HepG2 (cell line): ENCODE results near the gene INSIG2. TPM values are rescaled to one million over a fixed set of nuclear protein-coding genes. Genes with fewer than 3 reads are reported as not detected.

Source experiments
- ARID2 ChIP-seq: sonication (generic); formaldehyde crosslinking; IDR thresholded peaks from 2 replicates; pipeline ENCODE4 v1.8.1; 2022; ENCODE audit warnings: mild to moderate bottlenecking, missing genetic modification reagents, borderline replicate concordance
- BCL6 ChIP-seq: IDR thresholded peaks from 2 replicates; pipeline ENCODE4 v1.6.1; 2016; ENCODE audit warnings: missing genetic modification reagents, missing compliant biosample characterization
- FOXP1 ChIP-seq, 2 experiments: fragments of 450-650 bp in 1 of 2; IDR thresholded peaks; 2 replicates each; pipeline ENCODE4 v1.6.1; 2017 to 2018; ENCODE audit warnings: antibody characterized with exemption in 1 of 2
- GATA4 ChIP-seq: sonication (generic); IDR thresholded peaks from 2 replicates; pipeline ENCODE4 v1.6.1; 2016; ENCODE audit warnings: antibody characterized with exemption, low read depth, borderline replicate concordance
- GPN1 ChIP-seq: sonication (generic); formaldehyde crosslinking; IDR thresholded peaks from 2 replicates; pipeline ENCODE4 v1.5.1; 2020; ENCODE audit warnings: missing genetic modification reagents, borderline replicate concordance
- HIVEP1 ChIP-seq: sonication (generic); formaldehyde crosslinking; IDR thresholded peaks from 2 replicates; pipeline ENCODE4 v1.4.0; 2020; ENCODE audit warnings: mild to moderate bottlenecking, missing genetic modification reagents
- HNF4G ChIP-seq, 2 experiments: sonication (generic) in 1 of 2; formaldehyde crosslinking in 1 of 2; IDR thresholded peaks; 2 replicates each; pipeline versions ENCODE4 v1.4.0 to v1.6.1; 2011 to 2020; ENCODE audit warnings: borderline replicate concordance in 2 of 2, low read depth in 2 of 2, mild to moderate bottlenecking in 2 of 2, low read length in 1 of 2, missing genetic modification reagents in 1 of 2, moderate library complexity in 1 of 2
- KAT8 ChIP-seq: IDR thresholded peaks from 2 replicates; pipeline ENCODE4 v1.6.1; 2016; ENCODE audit warnings: missing genetic modification reagents, missing compliant biosample characterization
- KDM5B ChIP-seq: sonication (generic); formaldehyde crosslinking; IDR thresholded peaks from 2 replicates; pipeline ENCODE4 v1.4.0; 2020; ENCODE audit warnings: missing genetic modification reagents, mild to moderate bottlenecking, borderline replicate concordance
- KLF16 ChIP-seq, 2 experiments: sonication (generic) in 1 of 2; formaldehyde crosslinking in 1 of 2; IDR thresholded peaks; 2 replicates each; pipeline versions ENCODE4 v1.6.1 to v1.8.0; 2016 to 2023; ENCODE audit warnings: missing genetic modification reagents in 2 of 2, missing compliant biosample characterization in 1 of 2
- LCORL ChIP-seq, 2 experiments: fragments of 450-650 bp in 1 of 2; sonication (generic) in 1 of 2; formaldehyde crosslinking in 1 of 2; IDR thresholded peaks; 2 replicates each; pipeline versions ENCODE4 v1.5.0 to v1.6.1; 2017 to 2020; ENCODE audit warnings: antibody characterized with exemption in 1 of 2, missing genetic modification reagents in 1 of 2
- POLR2G ChIP-seq: fragments of 200-400 bp; formaldehyde crosslinking; IDR thresholded peaks from 2 replicates; pipeline ENCODE4 v1.6.1; 2018; ENCODE audit warnings: mild to moderate bottlenecking, low read depth, low read length, moderate library complexity
- RARA ChIP-seq: IDR thresholded peaks from 2 replicates; pipeline ENCODE4 v1.6.1; 2016; ENCODE audit warnings: missing genetic modification reagents, missing compliant biosample characterization
- RBM22 ChIP-seq: fragments of 200-400 bp; formaldehyde crosslinking; optimal IDR thresholded peaks from 2 replicates; pipeline ENCODE3; 2017; ENCODE audit warnings: mild to moderate bottlenecking, low read length, moderate library complexity
- SAP130 ChIP-seq: IDR thresholded peaks from 2 replicates; pipeline ENCODE4 v1.6.1; 2016; ENCODE audit warnings: low read depth
- SNAPC2 ChIP-seq: sonication (generic); formaldehyde crosslinking; IDR thresholded peaks from 2 replicates; pipeline ENCODE4 v1.8.1; 2022; ENCODE audit warnings: mild to moderate bottlenecking, missing genetic modification reagents
- SSRP1 ChIP-seq: IDR thresholded peaks from 2 replicates; pipeline ENCODE4 v1.6.1; 2016; ENCODE audit warnings: control low read depth
- TARDBP ChIP-seq: sonication (generic); formaldehyde crosslinking; IDR thresholded peaks from 2 replicates; pipeline ENCODE4 v1.8.0; 2022; ENCODE audit warnings: mild to moderate bottlenecking, missing genetic modification reagents
- THYN1 ChIP-seq: sonication (generic); formaldehyde crosslinking; IDR thresholded peaks from 2 replicates; pipeline ENCODE4 v1.8.1; 2023; ENCODE audit warnings: low read depth, mild to moderate bottlenecking, moderate library complexity, missing genetic modification reagents, borderline replicate concordance
- ZFP37 ChIP-seq: sonication (generic); formaldehyde crosslinking; IDR thresholded peaks from 2 replicates; pipeline ENCODE4 v1.4.0; 2020; ENCODE audit warnings: missing genetic modification reagents, borderline replicate concordance
- ZNF44 ChIP-seq: sonication (generic); formaldehyde crosslinking; IDR thresholded peaks from 2 replicates; pipeline ENCODE4 v1.5.1; 2020; ENCODE audit warnings: mild to moderate bottlenecking, missing genetic modification reagents
- ZNF746 ChIP-seq: sonication (generic); formaldehyde crosslinking; IDR thresholded peaks from 2 replicates; pipeline ENCODE4 v1.8.0; 2022; ENCODE audit warnings: mild to moderate bottlenecking, missing genetic modification reagents
- ZNF816 ChIP-seq: sonication (generic); formaldehyde crosslinking; IDR thresholded peaks from 2 replicates; pipeline ENCODE4 v1.8.0; 2022; ENCODE audit warnings: missing genetic modification reagents, mild to moderate bottlenecking, borderline replicate concordance
- polyA plus RNA-seq, 8 experiments: library from polyadenylated mRNA; depleted of rRNA in 3 of 8; stranded (reverse) in 7 of 8; unstranded in 1 of 8; fragments of >200 nt; fragmentation: Illumina TruSeq in 4 of 8; extraction: Trizol in 4 of 8; gene quantifications; 2 replicates each; pipeline versions ENCODE4 v1.2.1 to v1.2.3, GENCODE V29; 2011 to 2016; ENCODE audit warnings: low read depth in 4 of 8, missing spikeins in 1 of 8, mixed read lengths in 1 of 8; ENCODE audit not compliant: insufficient read depth in 1 of 8
- total RNA-seq, 5 experiments: library from RNA; depleted of rRNA; stranded (reverse); fragments of >200 nt; fragmentation: Illumina TruSeq; extraction: Trizol; gene quantifications; 2 replicates each; pipeline ENCODE4 v1.2.3, GENCODE V29; 2016; ENCODE audit warnings: low read depth in 1 of 5
- TF ChIP-seq, protein P1 (sequence below): sonication (generic); formaldehyde crosslinking; IDR thresholded peaks from 2 replicates; pipeline ENCODE4 v1.5.1; 2020; ENCODE audit warnings: missing genetic modification reagents, mild to moderate bottlenecking, borderline replicate concordance
- TF ChIP-seq, protein P2 (sequence below): IDR thresholded peaks from 2 replicates; pipeline ENCODE4 v1.4.0; 2020; ENCODE audit warnings: mild to moderate bottlenecking, missing genetic modification reagents

Gene INSIG2
- total and polyA plus RNA-seq, 2 of the 13 experiments (the other 11 are each of a cell fraction or from before 2014, with no cell fraction given): 73.5 to 481 TPM

DNA sequence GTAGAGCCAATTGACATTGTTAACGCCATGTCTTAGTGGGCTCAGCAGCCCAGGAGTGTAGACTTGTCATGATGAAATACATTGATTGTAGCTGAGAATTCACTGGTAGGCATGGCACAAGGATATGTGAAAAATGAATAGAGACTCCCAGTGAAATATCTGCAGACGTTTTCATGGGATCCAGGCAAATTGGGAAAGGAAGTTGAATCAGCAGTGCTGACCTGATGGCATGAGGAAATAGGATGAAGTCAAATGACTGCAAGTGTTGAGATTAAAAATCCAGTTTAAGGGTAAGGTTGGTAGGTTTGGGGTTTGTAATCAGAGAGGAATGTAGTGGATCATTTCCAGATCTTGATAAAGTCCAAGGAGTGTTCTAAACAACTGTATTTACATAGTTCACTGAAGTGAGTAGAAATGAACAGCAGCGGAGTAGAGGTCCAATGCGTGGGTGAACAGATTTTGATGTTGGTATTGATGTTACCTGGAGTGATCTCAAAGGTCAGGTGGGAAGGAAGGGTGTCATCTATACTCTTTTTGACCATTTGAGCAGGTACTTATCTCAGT lies 24.6 kb downstream of the INSIG2 start (continued):
- TF ChIP-seq, protein P1, sequence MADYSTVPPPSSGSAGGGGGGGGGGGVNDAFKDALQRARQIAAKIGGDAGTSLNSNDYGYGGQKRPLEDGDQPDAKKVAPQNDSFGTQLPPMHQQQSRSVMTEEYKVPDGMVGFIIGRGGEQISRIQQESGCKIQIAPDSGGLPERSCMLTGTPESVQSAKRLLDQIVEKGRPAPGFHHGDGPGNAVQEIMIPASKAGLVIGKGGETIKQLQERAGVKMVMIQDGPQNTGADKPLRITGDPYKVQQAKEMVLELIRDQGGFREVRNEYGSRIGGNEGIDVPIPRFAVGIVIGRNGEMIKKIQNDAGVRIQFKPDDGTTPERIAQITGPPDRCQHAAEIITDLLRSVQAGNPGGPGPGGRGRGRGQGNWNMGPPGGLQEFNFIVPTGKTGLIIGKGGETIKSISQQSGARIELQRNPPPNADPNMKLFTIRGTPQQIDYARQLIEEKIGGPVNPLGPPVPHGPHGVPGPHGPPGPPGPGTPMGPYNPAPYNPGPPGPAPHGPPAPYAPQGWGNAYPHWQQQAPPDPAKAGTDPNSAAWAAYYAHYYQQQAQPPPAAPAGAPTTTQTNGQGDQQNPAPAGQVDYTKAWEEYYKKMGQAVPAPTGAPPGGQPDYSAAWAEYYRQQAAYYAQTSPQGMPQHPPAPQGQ (CRISPR knock-in tag): peak; percentile 33; the same call in 1 of the 2 replicates
- peak; percentile 99 for TF ChIP-seq RBM22
- TF ChIP-seq HNF4G (IDR thresholded peaks at IDR 0.05; ENCODE audit: borderline replicate concordance, low read depth, low read length): 0 out of 2 replicates have a peak, but pooled peaks have one; percentile 22
- TF ChIP-seq HNF4G (CRISPR knock-in tag; IDR thresholded peaks at IDR 0.05; ENCODE audit: borderline replicate concordance, low read depth): no peak
- 0 out of 2 replicates have a peak, but pooled peaks have one; percentile 13 for TF ChIP-seq KAT8 (CRISPR knock-in tag)
- 0 out of 2 replicates have a peak, but pooled peaks have one; percentile 48 for TF ChIP-seq ZNF44 (CRISPR knock-in tag)
- no peak for TF ChIP-seq FOXP1 (IDR thresholded peaks at IDR 0.05)
- 0 out of 2 replicates have a peak, but pooled peaks have one; percentile 43 for TF ChIP-seq FOXP1 (CRISPR knock-in tag; IDR thresholded peaks at IDR 0.05)
- 0 out of 2 replicates have a peak, but pooled peaks have one; percentile 34 for TF ChIP-seq ARID2 (CRISPR knock-in tag)
- 0 out of 2 replicates have a peak, but pooled peaks have one; percentile 56 for TF ChIP-seq SNAPC2 (CRISPR knock-in tag)
- peak in 1 of 2 experiments; percentile 35; a peak in 1 of 4 replicates for TF ChIP-seq KLF16 (CRISPR knock-in tag; IDR thresholded peaks at IDR 0.05)
- TF ChIP-seq RARA (CRISPR knock-in tag): 0 out of 2 replicates have a peak, but pooled peaks have one; percentile 33
- TF ChIP-seq TARDBP (CRISPR knock-in tag): peak; percentile 57; the same call in 1 of the 2 replicates
- TF ChIP-seq ZFP37: peak; percentile 78
- 0 out of 2 replicates have a peak, but pooled peaks have one; percentile 17 for TF ChIP-seq ZNF816 (CRISPR knock-in tag)
- TF ChIP-seq GPN1 (CRISPR knock-in tag): no peak
- TF ChIP-seq GATA4: no peak
- peak; percentile 88 for TF ChIP-seq POLR2G
- no peak for TF ChIP-seq ZNF746 (CRISPR knock-in tag)
- TF ChIP-seq, protein P2, sequence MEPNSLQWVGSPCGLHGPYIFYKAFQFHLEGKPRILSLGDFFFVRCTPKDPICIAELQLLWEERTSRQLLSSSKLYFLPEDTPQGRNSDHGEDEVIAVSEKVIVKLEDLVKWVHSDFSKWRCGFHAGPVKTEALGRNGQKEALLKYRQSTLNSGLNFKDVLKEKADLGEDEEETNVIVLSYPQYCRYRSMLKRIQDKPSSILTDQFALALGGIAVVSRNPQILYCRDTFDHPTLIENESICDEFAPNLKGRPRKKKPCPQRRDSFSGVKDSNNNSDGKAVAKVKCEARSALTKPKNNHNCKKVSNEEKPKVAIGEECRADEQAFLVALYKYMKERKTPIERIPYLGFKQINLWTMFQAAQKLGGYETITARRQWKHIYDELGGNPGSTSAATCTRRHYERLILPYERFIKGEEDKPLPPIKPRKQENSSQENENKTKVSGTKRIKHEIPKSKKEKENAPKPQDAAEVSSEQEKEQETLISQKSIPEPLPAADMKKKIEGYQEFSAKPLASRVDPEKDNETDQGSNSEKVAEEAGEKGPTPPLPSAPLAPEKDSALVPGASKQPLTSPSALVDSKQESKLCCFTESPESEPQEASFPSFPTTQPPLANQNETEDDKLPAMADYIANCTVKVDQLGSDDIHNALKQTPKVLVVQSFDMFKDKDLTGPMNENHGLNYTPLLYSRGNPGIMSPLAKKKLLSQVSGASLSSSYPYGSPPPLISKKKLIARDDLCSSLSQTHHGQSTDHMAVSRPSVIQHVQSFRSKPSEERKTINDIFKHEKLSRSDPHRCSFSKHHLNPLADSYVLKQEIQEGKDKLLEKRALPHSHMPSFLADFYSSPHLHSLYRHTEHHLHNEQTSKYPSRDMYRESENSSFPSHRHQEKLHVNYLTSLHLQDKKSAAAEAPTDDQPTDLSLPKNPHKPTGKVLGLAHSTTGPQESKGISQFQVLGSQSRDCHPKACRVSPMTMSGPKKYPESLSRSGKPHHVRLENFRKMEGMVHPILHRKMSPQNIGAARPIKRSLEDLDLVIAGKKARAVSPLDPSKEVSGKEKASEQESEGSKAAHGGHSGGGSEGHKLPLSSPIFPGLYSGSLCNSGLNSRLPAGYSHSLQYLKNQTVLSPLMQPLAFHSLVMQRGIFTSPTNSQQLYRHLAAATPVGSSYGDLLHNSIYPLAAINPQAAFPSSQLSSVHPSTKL (CRISPR knock-in tag): peak; percentile 45
- no peak for TF ChIP-seq HIVEP1
- peak; percentile 83 for TF ChIP-seq BCL6 (CRISPR knock-in tag)
- peak; percentile 86; the same call in 1 of the 2 replicates for TF ChIP-seq SSRP1 (CRISPR knock-in tag)
- no peak for TF ChIP-seq THYN1 (CRISPR knock-in tag)
- no peak for TF ChIP-seq LCORL (IDR thresholded peaks at IDR 0.05)
- peak; percentile 40; the same call in 1 of the 2 replicates for TF ChIP-seq LCORL (CRISPR knock-in tag; IDR thresholded peaks at IDR 0.05)
- TF ChIP-seq KDM5B: no peak
- peak; percentile 46 for TF ChIP-seq SAP130
